Loucy (cell line): Measurements from ENCODE around the gene C1orf56.

Source experiments
- H2AFZ ChIP-seq: fragments of 200-600 bp; sonication (generic); 2 replicates; pipeline ENCODE4 v1.6.0; 2016; ENCODE audit warnings: antibody characterized with exemption, mild to moderate bottlenecking, low read length, moderate library complexity
- H3F3A ChIP-seq: fragments of 200-600 bp; 2 replicates; pipeline ENCODE4 v1.6.0; 2016; ENCODE audit warnings: antibody characterized with exemption, low read depth, mild to moderate bottlenecking
- H3K27me3 ChIP-seq: fragments of 200-600 bp; sonication (generic); 2 replicates; pipeline ENCODE4 v1.6.1; 2014; ENCODE audit warnings: low read length, mild to moderate bottlenecking; ENCODE audit not compliant: insufficient read depth, poor library complexity, severe bottlenecking
- H3K36me3 ChIP-seq: fragments of 200-600 bp; sonication (generic); 2 replicates; pipeline ENCODE4 v1.6.1; 2016; ENCODE audit warnings: low read length; ENCODE audit not compliant: insufficient read depth
- H3K4me1 ChIP-seq: fragments of 200-600 bp; sonication (generic); 2 replicates; pipeline ENCODE4 v1.5.1; 2014; ENCODE audit warnings: low read length, mild to moderate bottlenecking; ENCODE audit not compliant: insufficient read depth, poor library complexity, severe bottlenecking
- H3K4me2 ChIP-seq: fragments of 200-600 bp; sonication (generic); 2 replicates; pipeline ENCODE4 v1.6.0; 2014; ENCODE audit warnings: antibody characterized with exemption, low read length, low read depth, mild to moderate bottlenecking; ENCODE audit not compliant: poor library complexity, severe bottlenecking
- H3K4me3 ChIP-seq: fragments of 200-600 bp; sonication (generic); 2 replicates; pipeline ENCODE4 v1.5.1; 2014; ENCODE audit warnings: low read length, mild to moderate bottlenecking, mixed read lengths; ENCODE audit not compliant: poor library complexity, severe bottlenecking
- H3K79me2 ChIP-seq: fragments of 200-600 bp; sonication (generic); 2 replicates; pipeline ENCODE4 v1.6.1; 2014; ENCODE audit warnings: low read length; ENCODE audit not compliant: insufficient read depth
- H3K9ac ChIP-seq: fragments of 200-600 bp; sonication (generic); 2 replicates; pipeline ENCODE4 v1.6.0; 2014; ENCODE audit warnings: mild to moderate bottlenecking, low read depth, low read length, moderate library complexity; ENCODE audit not compliant: poor library complexity, severe bottlenecking
- H3K9me2 ChIP-seq: fragments of 200-600 bp; sonication (generic); replicated peaks from 2 replicates; pipeline ENCODE4 v1.6.1; 2016; ENCODE audit warnings: low read depth, low read length, mixed read lengths
- H3K9me3 ChIP-seq: fragments of 200-600 bp; sonication (generic); 2 replicates; pipeline ENCODE4 v1.6.1; 2014; ENCODE audit warnings: mild to moderate bottlenecking, antibody characterized with exemption, low read length, low read depth; ENCODE audit not compliant: insufficient read depth
- H4K20me1 ChIP-seq: fragments of 200-600 bp; sonication (generic); 2 replicates; pipeline ENCODE4 v1.6.0; 2014; ENCODE audit warnings: antibody characterized with exemption, low read length, mild to moderate bottlenecking; ENCODE audit not compliant: insufficient read depth, poor library complexity, severe bottlenecking
- EZH2phosphoT487 ChIP-seq: fragments of 200-600 bp; IDR thresholded peaks from 2 replicates; pipeline ENCODE4 v1.6.1; 2018; ENCODE audit warnings: antibody characterized with exemption, mild to moderate bottlenecking, moderate library complexity, borderline replicate concordance
- TF ChIP-seq, protein P1 (sequence below): fragments of 200-600 bp; sonication (generic); conservative IDR thresholded peaks from 2 replicates; pipeline ENCODE4 v1.5.1; 2014; ENCODE audit warnings: mild to moderate bottlenecking, antibody characterized with exemption, low read length

C1orf56 gene

DNA sequence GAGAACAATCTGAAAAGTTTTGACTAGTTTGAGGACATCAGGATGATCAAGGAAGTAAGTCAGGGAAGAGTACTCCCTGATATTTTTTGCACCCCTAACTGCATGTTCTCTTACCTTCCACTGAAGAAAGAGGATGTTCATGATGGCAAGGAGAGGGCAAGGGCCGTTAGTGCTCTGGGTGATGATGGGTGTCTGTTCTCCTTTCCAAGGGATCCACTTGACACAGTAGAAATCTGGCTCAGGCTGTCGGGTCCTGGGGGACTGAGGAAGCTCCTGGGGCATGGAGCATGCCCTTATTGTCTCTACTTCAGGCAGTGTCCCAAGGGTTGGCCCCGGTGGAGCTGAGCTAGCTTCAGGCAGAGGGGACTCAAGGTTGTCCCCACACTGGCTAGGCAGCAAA is 45.5 kb upstream of the C1orf56 start:
- H3K4me2 ChIP-seq = peak overlapping the region; percentile 68
- no peaks in the 10 kb centered on the region for H3K9me2 ChIP-seq
- H4K20me1 ChIP-seq = no peaks in the 10 kb centered on the region
- H3K4me1 ChIP-seq = peaks cover 38% of the 10 kb centered on the region
- no peaks in the 10 kb centered on the region for H3K36me3 ChIP-seq
- H3K27me3 ChIP-seq = no peaks in the 10 kb centered on the region
- no peak overlapping the region for H3K4me3 ChIP-seq
- no peaks in the 10 kb centered on the region for H3F3A ChIP-seq
- H2AFZ ChIP-seq = no peak overlapping the region
- H3K79me2 ChIP-seq = peaks cover 8% of the 10 kb centered on the region
- H3K9me3 ChIP-seq = no peaks in the 10 kb centered on the region
- no peak for TF ChIP-seq EZH2phosphoT487
- TF ChIP-seq, protein P1, sequence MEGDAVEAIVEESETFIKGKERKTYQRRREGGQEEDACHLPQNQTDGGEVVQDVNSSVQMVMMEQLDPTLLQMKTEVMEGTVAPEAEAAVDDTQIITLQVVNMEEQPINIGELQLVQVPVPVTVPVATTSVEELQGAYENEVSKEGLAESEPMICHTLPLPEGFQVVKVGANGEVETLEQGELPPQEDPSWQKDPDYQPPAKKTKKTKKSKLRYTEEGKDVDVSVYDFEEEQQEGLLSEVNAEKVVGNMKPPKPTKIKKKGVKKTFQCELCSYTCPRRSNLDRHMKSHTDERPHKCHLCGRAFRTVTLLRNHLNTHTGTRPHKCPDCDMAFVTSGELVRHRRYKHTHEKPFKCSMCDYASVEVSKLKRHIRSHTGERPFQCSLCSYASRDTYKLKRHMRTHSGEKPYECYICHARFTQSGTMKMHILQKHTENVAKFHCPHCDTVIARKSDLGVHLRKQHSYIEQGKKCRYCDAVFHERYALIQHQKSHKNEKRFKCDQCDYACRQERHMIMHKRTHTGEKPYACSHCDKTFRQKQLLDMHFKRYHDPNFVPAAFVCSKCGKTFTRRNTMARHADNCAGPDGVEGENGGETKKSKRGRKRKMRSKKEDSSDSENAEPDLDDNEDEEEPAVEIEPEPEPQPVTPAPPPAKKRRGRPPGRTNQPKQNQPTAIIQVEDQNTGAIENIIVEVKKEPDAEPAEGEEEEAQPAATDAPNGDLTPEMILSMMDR = no peak
- no peak overlapping the region for H3K9ac ChIP-seq

GRCh38 chr1:151002611-151003010 is 44.9 kb upstream of the C1orf56 start:
- H3F3A ChIP-seq = peaks cover under 1% of the 10 kb centered on the region; the same call in 1 of the 2 replicates
- no peaks in the 10 kb centered on the region for H3K36me3 ChIP-seq
- no peaks in the 10 kb centered on the region for H4K20me1 ChIP-seq
- H3K4me1 ChIP-seq = peaks cover 42% of the 10 kb centered on the region
- H3K9me3 ChIP-seq = no peaks in the 10 kb centered on the region
- H3K4me3 ChIP-seq = peak overlapping the region; percentile 41
- TF ChIP-seq EZH2phosphoT487 = no peak
- TF ChIP-seq, protein P1 = no peak
- H3K27me3 ChIP-seq = no peaks in the 10 kb centered on the region
- H3K9ac ChIP-seq = peak overlapping the region; percentile 15
- peak overlapping the region; percentile 68 for H3K4me2 ChIP-seq
- peaks cover 8% of the 10 kb centered on the region for H3K79me2 ChIP-seq
- no peaks in the 10 kb centered on the region for H3K9me2 ChIP-seq
- H2AFZ ChIP-seq = no peak overlapping the region

DNA sequence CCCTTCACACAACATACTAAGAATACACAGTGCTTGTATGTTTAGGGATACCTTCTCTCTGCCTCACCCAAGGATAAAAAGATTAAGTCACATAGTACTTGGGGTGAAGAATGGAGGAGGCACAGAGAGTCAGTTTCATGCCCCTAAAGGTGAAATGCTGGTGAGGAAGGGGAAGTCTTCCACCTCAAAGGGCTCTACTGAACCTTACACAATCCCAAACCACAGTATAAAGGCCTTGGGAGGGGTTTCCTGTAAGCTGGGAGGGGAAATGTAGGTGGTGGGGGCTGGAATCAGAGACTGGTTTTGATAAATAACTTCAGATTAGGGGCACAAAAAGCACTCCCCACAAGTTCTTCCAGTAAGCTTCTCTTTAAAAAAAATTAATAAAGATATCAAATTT is 44.4 kb upstream of the C1orf56 start:
- Histone ChIP-seq H3K9me3 (no peaks in the 10 kb centered on the region), H3F3A (peaks cover 2% of the 10 kb centered on the region; the same call in 1 of the 2 replicates), H2AFZ (no peak overlapping the region), H3K4me3 (peak overlapping the region; percentile 41), H3K79me2 (peaks cover 8% of the 10 kb centered on the region), H3K9me2 (no peaks in the 10 kb centered on the region), H3K4me1 (peaks cover 47% of the 10 kb centered on the region), H4K20me1 (no peaks in the 10 kb centered on the region), H3K27me3 (no peaks in the 10 kb centered on the region), H3K9ac (peak overlapping the region; percentile 15), H3K36me3 (no peaks in the 10 kb centered on the region), H3K4me2 (peak overlapping the region; percentile 68)
- TF ChIP-seq, protein P1 = no peak
- TF ChIP-seq EZH2phosphoT487 = no peak
